ENCODE results near the gene RUNX1. TPM values are rescaled to one million over a fixed set of nuclear protein-coding genes. Genes with fewer than 3 reads are reported as not detected.
A peak's percentile ranks its signal among the peaks of the same experiment; 100 is the strongest.

The RUNX1 gene
- total and polyA plus RNA-seq, 8 donors: 7.5 to 89.6 (median 10.8) TPM

DNA sequence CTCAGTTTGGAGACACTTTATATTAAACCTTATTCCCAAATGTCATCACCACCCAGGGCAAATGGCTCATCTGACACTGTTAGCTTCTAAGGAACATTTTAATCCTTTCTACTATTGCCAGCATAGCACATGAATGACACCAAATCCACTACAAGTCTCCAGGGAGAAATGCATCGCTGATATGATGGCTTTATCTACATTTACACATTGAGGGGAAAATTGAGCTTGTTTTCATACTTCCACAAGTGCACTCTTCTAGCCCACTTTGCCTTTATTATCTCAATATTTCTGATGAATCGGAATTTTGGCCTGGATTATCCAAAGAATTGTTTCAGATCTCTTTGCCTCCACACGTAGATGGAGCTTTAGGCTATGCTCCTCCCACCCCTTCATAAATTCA, 75.4 kb downstream of the RUNX1 start:
- Histone ChIP-seq H3K36me3 (no peaks in the 10 kb centered on the region), H3K27me3 (no peaks in the 10 kb centered on the region), H3K4me1 (peaks cover 8 to 39% of the 10 kb centered on the region in 2 donors), H3K9me3 (no peaks in the 10 kb centered on the region), H3K4me3 (no peak overlapping the region), H3K27ac (no peak overlapping the region)
- TF ChIP-seq, protein P1, sequence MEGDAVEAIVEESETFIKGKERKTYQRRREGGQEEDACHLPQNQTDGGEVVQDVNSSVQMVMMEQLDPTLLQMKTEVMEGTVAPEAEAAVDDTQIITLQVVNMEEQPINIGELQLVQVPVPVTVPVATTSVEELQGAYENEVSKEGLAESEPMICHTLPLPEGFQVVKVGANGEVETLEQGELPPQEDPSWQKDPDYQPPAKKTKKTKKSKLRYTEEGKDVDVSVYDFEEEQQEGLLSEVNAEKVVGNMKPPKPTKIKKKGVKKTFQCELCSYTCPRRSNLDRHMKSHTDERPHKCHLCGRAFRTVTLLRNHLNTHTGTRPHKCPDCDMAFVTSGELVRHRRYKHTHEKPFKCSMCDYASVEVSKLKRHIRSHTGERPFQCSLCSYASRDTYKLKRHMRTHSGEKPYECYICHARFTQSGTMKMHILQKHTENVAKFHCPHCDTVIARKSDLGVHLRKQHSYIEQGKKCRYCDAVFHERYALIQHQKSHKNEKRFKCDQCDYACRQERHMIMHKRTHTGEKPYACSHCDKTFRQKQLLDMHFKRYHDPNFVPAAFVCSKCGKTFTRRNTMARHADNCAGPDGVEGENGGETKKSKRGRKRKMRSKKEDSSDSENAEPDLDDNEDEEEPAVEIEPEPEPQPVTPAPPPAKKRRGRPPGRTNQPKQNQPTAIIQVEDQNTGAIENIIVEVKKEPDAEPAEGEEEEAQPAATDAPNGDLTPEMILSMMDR (IDR thresholded peaks at IDR 0.05): no peak
- intact Hi-C loops (cut with DNase I): no loop called here
- ATAC-seq: no peak
- DNase-seq: no peak

DNA sequence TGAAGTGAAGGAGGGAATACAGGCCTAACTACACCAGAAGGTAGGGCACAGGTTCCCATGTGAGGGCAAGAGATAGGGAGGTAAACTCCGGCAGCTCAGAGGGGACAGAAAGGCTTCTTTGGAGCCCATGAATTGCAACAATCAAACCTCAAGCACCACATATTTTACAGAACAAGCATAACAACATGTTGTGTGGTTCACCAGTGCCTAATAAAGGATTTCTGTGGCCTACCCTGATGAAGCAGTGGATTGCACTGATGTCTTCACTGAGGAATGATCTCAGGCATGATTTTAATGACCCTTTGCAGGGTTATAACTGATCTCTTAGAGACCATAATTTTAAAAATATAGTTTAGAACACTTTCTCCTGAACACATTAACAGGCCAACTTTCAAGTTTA, 77.4 kb downstream of the RUNX1 start:
- TF ChIP-seq, protein P1 (IDR thresholded peaks at IDR 0.05): no peak
- intact Hi-C loops (cut with DNase I): no loop called here
- DNase-seq (no peak), ATAC-seq (no peak)
- Histone ChIP-seq H3K9me3 (no peaks in the 10 kb centered on the region), H3K4me1 (peaks cover 8 to 59% of the 10 kb centered on the region in 2 donors), H3K27me3 (no peaks in the 10 kb centered on the region), H3K4me3 (no peak overlapping the region), H3K27ac (peak overlapping the region in 1 of 2 donors; percentile 5), H3K36me3 (no peaks in the 10 kb centered on the region)

DNA sequence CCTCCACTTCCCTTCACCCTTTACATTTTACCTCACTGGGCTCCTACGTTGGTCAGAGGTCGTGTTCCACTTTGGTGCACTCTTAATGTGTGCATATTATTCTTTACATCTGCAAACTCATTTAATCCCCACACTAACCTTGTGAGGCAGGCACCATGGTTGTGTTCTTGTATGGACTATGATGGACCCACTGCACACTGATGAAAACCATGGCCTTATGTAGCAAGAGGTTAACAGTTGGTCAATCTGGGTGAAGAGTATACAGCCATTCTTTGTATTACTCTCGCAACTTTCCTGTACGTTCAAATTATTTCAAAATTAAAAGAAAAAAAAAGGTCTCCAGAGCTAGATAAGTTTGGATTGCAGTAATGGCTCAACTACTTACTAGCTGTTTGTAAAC, 78.5 kb downstream of the RUNX1 start:
- no peaks in the 10 kb centered on the region for H3K9me3 ChIP-seq
- H3K4me1 ChIP-seq: peaks cover 8 to 62% of the 10 kb centered on the region in 2 donors
- H3K27me3 ChIP-seq: no peaks in the 10 kb centered on the region
- no peak overlapping the region for H3K4me3 ChIP-seq
- H3K36me3 ChIP-seq: no peaks in the 10 kb centered on the region
- TF ChIP-seq, protein P1 (IDR thresholded peaks at IDR 0.05): no peak
- DNase-seq (no peak), ATAC-seq (no peak)
- peak overlapping the region in 1 of 2 donors; percentile 62 for H3K27ac ChIP-seq
- intact Hi-C loops (cut with DNase I): no loop called here

- intact Hi-C loops (cut with DNase I): no loop called here
- TF ChIP-seq, protein P1 (IDR thresholded peaks at IDR 0.05): no peak
- Histone ChIP-seq H3K27me3 (no peaks in the 10 kb centered on the region), H3K27ac (peak overlapping the region in 1 of 2 donors; percentile 62), H3K36me3 (no peaks in the 10 kb centered on the region), H3K4me3 (no peak overlapping the region), H3K9me3 (no peaks in the 10 kb centered on the region), H3K4me1 (peaks cover 8 to 65% of the 10 kb centered on the region in 2 donors)
- DNase-seq (no peak), ATAC-seq (no peak)
Observed at GRCh38 chr21:34970167-34970500, 79.0 kb downstream of the RUNX1 start.

DNA sequence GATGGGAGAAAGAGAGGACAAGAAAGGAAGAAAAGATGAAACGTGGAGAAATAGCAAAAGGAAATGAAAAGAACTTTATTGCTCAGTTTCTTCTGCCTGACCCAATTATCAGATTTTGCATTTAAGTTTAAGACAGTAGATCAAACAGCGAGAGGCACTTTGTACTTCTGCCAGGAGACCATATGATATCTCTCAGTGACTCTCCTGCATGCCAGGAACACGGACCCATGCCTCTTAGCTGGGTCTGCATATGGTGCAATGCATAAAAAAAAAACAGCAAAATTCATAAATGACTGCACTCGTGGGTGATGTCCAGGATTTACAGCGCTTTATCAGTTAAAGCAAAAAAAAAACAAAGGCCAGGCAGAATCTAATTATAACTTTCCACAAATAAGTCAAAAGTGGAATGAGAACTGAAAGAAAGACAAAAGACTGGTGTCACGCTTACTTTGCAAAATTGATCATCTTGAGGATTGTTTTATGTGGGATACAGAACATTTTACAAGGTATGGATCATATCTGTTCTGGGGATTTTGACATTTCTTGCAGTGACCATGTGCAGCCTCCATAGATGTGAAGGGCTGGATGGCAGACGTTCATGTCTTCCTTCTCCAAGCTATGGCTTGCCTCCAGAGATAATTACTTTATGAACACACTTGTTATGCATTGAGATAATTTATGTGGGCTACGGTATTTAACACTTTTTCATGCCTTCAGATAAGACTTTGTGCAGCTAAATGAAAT, 79.5 kb downstream of the RUNX1 start:
- peaks cover 8 to 68% of the 10 kb centered on the region in 2 donors for H3K4me1 ChIP-seq
- DNase-seq (peak in 2 of 4 donors; percentile 55 to 74), ATAC-seq (no peak)
- TF ChIP-seq, protein P1 (IDR thresholded peaks at IDR 0.05): no peak
- H3K4me3 ChIP-seq: no peak overlapping the region
- peak overlapping the region in 1 of 2 donors; percentile 62 for H3K27ac ChIP-seq
- intact Hi-C loops (cut with DNase I): no loop called here
- no peaks in the 10 kb centered on the region for H3K9me3 ChIP-seq
- H3K27me3 ChIP-seq: no peaks in the 10 kb centered on the region
- H3K36me3 ChIP-seq: no peaks in the 10 kb centered on the region
